OCI-LY7 (cell line): ENCODE measurements around the gene ENDOV. TPM values are rescaled to one million over a fixed set of nuclear protein-coding genes. Genes with fewer than 3 reads are reported as not detected.

ENCODE experiments used
- BruUV-seq: library from RNA; stranded (reverse); fragments of 400-500 nt; replicated peaks from 2 replicates; lab custom pipeline; 2021; lab: Mats Ljungman, UMichigan
- CTCF ChIA-PET: fragments of 300-600 bp; sonication (Branson Sonifier 250); formaldehyde crosslinking; loops from one replicate; lab custom pipeline; 2022; ENCODE audit warnings: antibody characterized with exemption; ENCODE audit not compliant: unreplicated experiment; lab: Charles Lee
- POLR2A ChIA-PET: fragments of 300-600 bp; sonication (Branson Sonifier 250); formaldehyde crosslinking; loops from one replicate; lab custom pipeline; 2022; ENCODE audit warnings: antibody characterized with exemption; lab: Charles Lee
- DNase-seq: peaks from one replicate; pipeline ENCODE4 v3.0.0-alpha.2; 2015; ENCODE audit warnings: low spot score
- H2AFZ ChIP-seq: fragments of 200-600 bp; sonication (generic), shearing (Covaris generic); 2 replicates; pipeline ENCODE4 v1.6.1; 2014; ENCODE audit warnings: mild to moderate bottlenecking, antibody characterized with exemption, low read length, moderate library complexity
- H3K27ac ChIP-seq: fragments of 200-600 bp; sonication (generic); 2 replicates; pipeline ENCODE4 v1.5.1; 2014; ENCODE audit warnings: mixed run types, low read depth, mild to moderate bottlenecking, moderate library complexity, low read length, inconsistent platforms; ENCODE audit not compliant: poor library complexity, severe bottlenecking
- H3K36me3 ChIP-seq: fragments of 200-600 bp; sonication (generic); 2 replicates; pipeline ENCODE4 v1.6.1; 2014; ENCODE audit warnings: mild to moderate bottlenecking, antibody characterized with exemption, low read length, moderate library complexity, mixed read lengths; ENCODE audit not compliant: insufficient read depth
- H3K4me1 ChIP-seq: fragments of 200-600 bp; sonication (generic); 2 replicates; pipeline ENCODE4 v1.5.1; 2014; ENCODE audit warnings: mild to moderate bottlenecking, low read length; ENCODE audit not compliant: insufficient read depth, poor library complexity, severe bottlenecking
- H3K4me2 ChIP-seq: fragments of 200-600 bp; sonication (generic); 2 replicates; pipeline ENCODE4 v1.6.1; 2014; ENCODE audit warnings: mild to moderate bottlenecking, low read length
- H3K4me3 ChIP-seq: fragments of 200-600 bp; sonication (generic); 2 replicates; pipeline ENCODE4 v1.5.1; 2014; ENCODE audit warnings: mild to moderate bottlenecking, low read depth, low read length; ENCODE audit not compliant: poor library complexity, severe bottlenecking
- H3K79me2 ChIP-seq: fragments of 200-600 bp; sonication (generic); 2 replicates; pipeline ENCODE4 v1.6.1; 2016; ENCODE audit warnings: low read depth, mild to moderate bottlenecking, low read length, moderate library complexity, mixed read lengths; ENCODE audit not compliant: insufficient read depth
- H3K9me2 ChIP-seq: fragments of 200-600 bp; sonication (generic); 2 replicates; pipeline ENCODE4 v1.6.1; 2016; ENCODE audit warnings: mild to moderate bottlenecking, low read length, mixed read lengths; ENCODE audit not compliant: insufficient read depth
- H3K9me3 ChIP-seq: fragments of 200-600 bp; sonication (generic); 2 replicates; pipeline ENCODE4 v1.6.1; 2014; ENCODE audit warnings: mild to moderate bottlenecking, mixed run types, low read length, mixed read lengths
- H4K20me1 ChIP-seq: fragments of 200-600 bp; sonication (generic); 2 replicates; pipeline ENCODE4 v1.6.1; 2014; ENCODE audit warnings: mild to moderate bottlenecking, antibody characterized with exemption, low read length, moderate library complexity, mixed read lengths; ENCODE audit not compliant: insufficient read depth
- EZH2phosphoT487 ChIP-seq: fragments of 200-600 bp; sonication (generic); IDR thresholded peaks from 2 replicates; pipeline ENCODE4 v1.6.1; 2018; ENCODE audit warnings: low read depth, borderline replicate concordance, mild to moderate bottlenecking, mixed run types, antibody characterized with exemption, low read length, moderate library complexity, mixed read lengths
- intact Hi-C: fragments of 100-400 bp; cut with micrococcal nuclease; formaldehyde crosslinking; loops from one replicate; pipeline ENCODE4 v1.10.0; 2022; ENCODE audit not compliant: unreplicated experiment
- total RNA-seq, 2 experiments: library from RNA; depleted of rRNA in 1 of 2; stranded (reverse); fragments of >200 nt in 1 of 2; shearing (Covaris generic) in 1 of 2; gene quantifications; 2 replicates each; pipeline ENCODE4 v1.2.3, GENCODE V29; 2014 to 2022
- TF ChIP-seq, protein P1 (sequence below): fragments of 200-600 bp; sonication (generic); conservative IDR thresholded peaks from 2 replicates; pipeline ENCODE4 v1.5.1; 2014; ENCODE audit warnings: mild to moderate bottlenecking, antibody characterized with exemption, low read length, moderate library complexity, mixed read lengths

ENDOV gene
- total RNA-seq, 2 experiments from 2014 or later: 22.4 to 33.1 TPM

DNA sequence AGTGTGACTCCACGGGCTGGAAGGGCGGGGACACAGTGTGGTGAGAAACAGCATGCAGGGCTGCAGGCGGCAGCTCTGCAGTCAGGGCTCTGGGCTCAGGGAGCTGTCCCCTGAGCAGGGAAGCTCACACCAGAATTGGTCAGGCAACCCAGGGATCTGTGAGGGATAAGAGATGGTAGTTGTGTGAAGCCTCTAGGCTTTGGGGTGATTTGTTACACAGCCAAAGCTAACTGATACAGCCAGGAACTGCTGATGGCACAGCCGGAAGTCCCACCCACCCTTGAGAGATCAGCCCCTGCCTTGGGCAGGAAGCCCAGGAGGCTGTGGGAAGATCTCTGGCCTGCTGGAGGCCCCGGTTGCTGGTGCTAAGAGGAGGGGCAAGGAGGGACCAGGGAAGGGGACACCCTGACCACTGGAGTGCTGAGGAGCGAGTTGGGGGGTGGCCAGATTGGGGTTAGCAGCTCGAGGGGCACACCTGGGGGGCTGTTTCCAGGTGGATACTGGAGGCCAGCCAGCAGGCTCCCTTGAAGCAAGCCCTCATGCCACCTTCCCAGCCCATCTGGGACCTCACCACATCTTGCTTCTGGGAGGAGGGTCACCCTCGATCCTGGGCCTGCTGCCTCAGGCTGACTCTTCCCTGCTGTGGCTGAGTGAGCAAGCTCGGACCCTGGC, 36.3 kb downstream of the ENDOV start:
- Histone ChIP-seq H3K36me3 (no peaks in the 10 kb centered on the region), H3K27ac (no peak overlapping the region), H3K4me2 (no peak overlapping the region), H4K20me1 (no peaks in the 10 kb centered on the region), H2AFZ (no peak overlapping the region), H3K79me2 (no peaks in the 10 kb centered on the region), H3K9me3 (no peaks in the 10 kb centered on the region), H3K4me1 (peaks cover 23% of the 10 kb centered on the region), H3K4me3 (no peak overlapping the region), H3K9me2 (no peaks in the 10 kb centered on the region)
- POLR2A ChIA-PET: no interaction called here
- DNase-seq: no peak
- BruUV-seq: no TSS peak
- intact Hi-C loops: no loop called here
- TF ChIP-seq EZH2phosphoT487: no peak
- TF ChIP-seq, protein P1, sequence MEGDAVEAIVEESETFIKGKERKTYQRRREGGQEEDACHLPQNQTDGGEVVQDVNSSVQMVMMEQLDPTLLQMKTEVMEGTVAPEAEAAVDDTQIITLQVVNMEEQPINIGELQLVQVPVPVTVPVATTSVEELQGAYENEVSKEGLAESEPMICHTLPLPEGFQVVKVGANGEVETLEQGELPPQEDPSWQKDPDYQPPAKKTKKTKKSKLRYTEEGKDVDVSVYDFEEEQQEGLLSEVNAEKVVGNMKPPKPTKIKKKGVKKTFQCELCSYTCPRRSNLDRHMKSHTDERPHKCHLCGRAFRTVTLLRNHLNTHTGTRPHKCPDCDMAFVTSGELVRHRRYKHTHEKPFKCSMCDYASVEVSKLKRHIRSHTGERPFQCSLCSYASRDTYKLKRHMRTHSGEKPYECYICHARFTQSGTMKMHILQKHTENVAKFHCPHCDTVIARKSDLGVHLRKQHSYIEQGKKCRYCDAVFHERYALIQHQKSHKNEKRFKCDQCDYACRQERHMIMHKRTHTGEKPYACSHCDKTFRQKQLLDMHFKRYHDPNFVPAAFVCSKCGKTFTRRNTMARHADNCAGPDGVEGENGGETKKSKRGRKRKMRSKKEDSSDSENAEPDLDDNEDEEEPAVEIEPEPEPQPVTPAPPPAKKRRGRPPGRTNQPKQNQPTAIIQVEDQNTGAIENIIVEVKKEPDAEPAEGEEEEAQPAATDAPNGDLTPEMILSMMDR: no peak
- CTCF ChIA-PET: no interaction called here

DNA sequence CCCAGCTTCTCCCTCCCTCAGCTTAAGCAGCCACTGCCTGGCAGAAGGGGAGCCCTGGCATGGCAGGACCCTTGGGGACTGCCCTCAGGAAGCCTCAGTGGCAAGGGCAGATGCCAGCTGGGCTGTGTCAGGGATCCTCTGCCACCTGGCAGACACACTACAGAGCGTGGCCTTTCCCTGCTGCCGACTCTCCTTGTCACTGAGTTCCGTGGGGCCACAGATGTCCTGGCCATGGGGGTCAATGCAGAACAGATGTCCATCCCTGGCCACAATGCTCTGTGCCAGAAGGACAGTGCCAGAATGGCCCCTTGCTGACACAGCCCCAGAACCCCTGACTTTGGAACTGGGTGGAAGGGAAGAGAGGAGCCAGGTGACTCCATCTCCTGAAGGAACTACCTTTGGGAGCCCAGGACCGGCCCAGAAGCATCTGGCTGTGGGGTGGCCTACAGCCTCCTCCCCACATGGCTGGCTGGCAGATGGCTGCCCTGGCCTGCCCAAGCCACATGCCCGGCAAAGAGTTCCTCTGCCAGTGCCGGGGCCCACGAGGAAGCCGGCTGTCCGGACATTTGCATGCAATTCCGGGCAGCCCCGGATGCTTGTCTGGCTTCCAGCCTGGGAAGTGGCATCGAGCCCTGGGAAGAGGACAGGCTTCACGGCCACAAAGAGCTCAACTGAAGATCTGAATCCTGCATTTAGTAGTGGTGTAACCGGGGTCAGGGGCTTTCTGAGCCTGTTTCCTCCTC, 37.4 kb downstream of the ENDOV start:
- Histone ChIP-seq H3K27ac (no peak overlapping the region), H3K4me3 (no peak overlapping the region), H3K36me3 (no peaks in the 10 kb centered on the region), H3K4me2 (no peak overlapping the region), H3K4me1 (peaks cover 23% of the 10 kb centered on the region), H3K9me2 (no peaks in the 10 kb centered on the region), H2AFZ (no peak overlapping the region), H3K9me3 (no peaks in the 10 kb centered on the region), H4K20me1 (no peaks in the 10 kb centered on the region), H3K79me2 (no peaks in the 10 kb centered on the region)
- TF ChIP-seq EZH2phosphoT487: no peak
- TF ChIP-seq, protein P1: no peak
- DNase-seq: no peak
- intact Hi-C loops: no loop called here
- ChIA-PET CTCF (no interaction called here), POLR2A (no interaction called here)
- BruUV-seq: no TSS peak
